ENCODE data around the gene CFDP1. TPM values are rescaled to one million over a fixed set of nuclear protein-coding genes. Genes with fewer than 3 reads are reported as not detected.

The CFDP1 gene
- total and polyA plus RNA-seq, 2 of the 13 experiments (the other 11 are each of a cell fraction or from before 2014, with no cell fraction given): 78.6 to 153 TPM

- no peak for TF ChIP-seq SOX6 (IDR thresholded peaks at IDR 0.05)
- no peak for TF ChIP-seq SOX6 (CRISPR knock-in tag; IDR thresholded peaks at IDR 0.05)
- TF ChIP-seq MXI1 (IDR thresholded peaks at IDR 0.05; ENCODE audit: borderline replicate concordance, low read depth, low read length): no peak
- TF ChIP-seq FOXA1 (IDR thresholded peaks at IDR 0.05): no peak
- TF ChIP-seq FOXA1 (CRISPR knock-in tag; IDR thresholded peaks at IDR 0.05): no peak
These were observed 174.5 kb downstream of the CFDP1 start (continued) for GRCh38 chr16:75258807-75259141.

GRCh38 chr16:75257886-75258806 is 175.2 kb downstream of the CFDP1 start:
- Histone ChIP-seq H3K4me1 (ENCODE audit: insufficient read depth, low read length) (peaks cover 91% of the 10 kb centered on the region), H3K4me2 (ENCODE audit: low read depth, low read length) (no peak overlapping the region)
- POLR2A ChIA-PET: no interaction called here
- TF ChIP-seq ZNF7 (CRISPR knock-in tag; IDR thresholded peaks at IDR 0.05) (no peak), ZBTB46 (CRISPR knock-in tag; IDR thresholded peaks at IDR 0.05; ENCODE audit: borderline replicate concordance) (no peak), MYPOP (CRISPR knock-in tag; IDR thresholded peaks at IDR 0.05) (no peak), HES4 (CRISPR knock-in tag; IDR thresholded peaks at IDR 0.05; ENCODE audit: borderline replicate concordance) (no peak), GTF3A (CRISPR knock-in tag; conservative IDR thresholded peaks at IDR 0.05) (no peak), ZBTB33 (CRISPR knock-in tag; IDR thresholded peaks at IDR 0.05) (peak; percentile 93), MBNL3 (CRISPR knock-in tag; conservative IDR thresholded peaks at IDR 0.05) (no peak), PLRG1 (conservative IDR thresholded peaks at IDR 0.05) (no peak), ZNF10 (CRISPR knock-in tag; IDR thresholded peaks at IDR 0.05; ENCODE audit: borderline replicate concordance, low read depth) (no peak), SP4 (CRISPR knock-in tag; IDR thresholded peaks at IDR 0.05) (0 out of 2 replicates have a peak, but pooled peaks have one; percentile 21), NCOA1 (CRISPR knock-in tag; IDR thresholded peaks at IDR 0.05) (no peak), ZNF672 (CRISPR knock-in tag; IDR thresholded peaks at IDR 0.05) (no peak), ZNF761 (CRISPR knock-in tag; conservative IDR thresholded peaks at IDR 0.05) (no peak), RAD21 (CRISPR knock-in tag; IDR thresholded peaks at IDR 0.05) (peak; percentile 9; the same call in 1 of the 2 replicates), POLR2G (IDR thresholded peaks at IDR 0.05; ENCODE audit: low read depth, low read length) (0 out of 2 replicates have a peak, but pooled peaks have one; percentile 33), NR3C1 (CRISPR knock-in tag; IDR thresholded peaks at IDR 0.05) (no peak)

More at GRCh38 chr16:75257886-75258806, 175.2 kb downstream of the CFDP1 start:
- no peaks in the 10 kb centered on the region for H3K9me3 ChIP-seq (ENCODE audit: low read length)
- H3K9ac ChIP-seq (ENCODE audit: insufficient read depth, low read depth, low read length): no peak overlapping the region
- 97% methylated on average over 21 of the region's 21 CpGs for WGBS (ENCODE audit: low lambda C conversion rate)
- no peaks in the 10 kb centered on the region for H3K27me3 ChIP-seq (ENCODE audit: control insufficient read depth in 1 of 2, insufficient read depth in 2 of 2, low read length in 2 of 2)
- H2AFZ ChIP-seq (ENCODE audit: low read length): no peak overlapping the region
- CTCF ChIA-PET (ENCODE audit: low intra/inter-chr PET ratio, low total read pairs): no interaction called here
- in situ Hi-C loops (cut with HindIII; ENCODE audit: extremely low pct_ligation_motif_present, low pct_unique_long_range_greater_than_20kb) (no loop called here), intact Hi-C loops (cut with micrococcal nuclease; ENCODE audit: unreplicated experiment) (no loop called here)
- no peak overlapping the region for H3K27ac ChIP-seq (ENCODE audit: extremely low read length, insufficient read depth, low read length)
- H4K20me1 ChIP-seq (ENCODE audit: insufficient read depth, low read length): peaks cover 59% of the 10 kb centered on the region
- no peak overlapping the region for H3K4me3 ChIP-seq (replicated peaks in 1 of 3; ENCODE audit: insufficient read depth in 1 of 3, low read depth in 2 of 3, low read length in 3 of 3)
- no TSS peak for BruUV-seq (replicated peaks)
- DNase-seq (ENCODE audit: low spot score): no peak
- H3K36me3 ChIP-seq (replicated peaks in 1 of 2; ENCODE audit: control insufficient read depth in 1 of 2, insufficient read depth in 2 of 2, low read length in 2 of 2): peaks cover 3 to 8% of the 10 kb centered on the region in 2 experiments; a peak in 2 of 5 replicates
- peaks cover 89% of the 10 kb centered on the region for H3K79me2 ChIP-seq (ENCODE audit: insufficient read depth, low read length)
- no peak for ATAC-seq
- FAIRE-seq: no peak

All from HepG2 (cell line).